GM18909 (cell line): ENCODE results near the gene LETM1.

Source experiments
- ATAC-seq: cut with Tn5 transposase; IDR thresholded peaks from one replicate; pipeline ENCODE4 v1.9.1; 2021; ENCODE audit warnings: mild to moderate bottlenecking; ENCODE audit not compliant: unreplicated experiment, poor library complexity

LETM1 gene

GRCh38 chr4:1810765-1811164, 45.2 kb downstream of the LETM1 start:
- ATAC-seq, result no peak

- ATAC-seq, result no peak
These were observed 46.0 kb downstream of the LETM1 start for GRCh38 chr4:1809754-1810502.

GRCh38 chr4:1808851-1809753, 46.9 kb downstream of the LETM1 start:
- no peak for ATAC-seq

GRCh38 chr4:1808396-1808795, 47.6 kb downstream of the LETM1 start:
- no peak for ATAC-seq

GRCh38 chr4:1807332-1807777, 48.6 kb downstream of the LETM1 start:
- no peak for ATAC-seq

GRCh38 chr4:1806596-1807331, 49.2 kb downstream of the LETM1 start:
- ATAC-seq, result no peak

- no peak for ATAC-seq
These were observed 49.8 kb downstream of the LETM1 start for GRCh38 chr4:1806223-1806564.

GRCh38 chr4:1805493-1806222, 50.3 kb downstream of the LETM1 start:
- ATAC-seq, result no peak

- ATAC-seq, result no peak
These were observed 51.1 kb downstream of the LETM1 start for GRCh38 chr4:1804638-1805492.

- no peak for ATAC-seq
These were observed 52.2 kb downstream of the LETM1 start for GRCh38 chr4:1803523-1804423.

- ATAC-seq, result no peak
These were observed 53.0 kb downstream of the LETM1 start for GRCh38 chr4:1802720-1803522.

- no peak for ATAC-seq
These were observed 53.7 kb downstream of the LETM1 start for GRCh38 chr4:1802151-1802715.

- ATAC-seq, result no peak
These were observed 54.5 kb downstream of the LETM1 start for GRCh38 chr4:1801286-1801958.

- ATAC-seq, result no peak
These were observed 55.2 kb downstream of the LETM1 start for GRCh38 chr4:1800805-1801204.

GRCh38 chr4:1799387-1800375, 56.3 kb downstream of the LETM1 start:
- no peak for ATAC-seq
